ENCODE measurements around the gene KIFC3.
"Not testable (repeated sequence)": the region's sequence is repeated elsewhere in the genome, so short reads cannot be mapped to it uniquely, and the experiment has no call there.

Gene KIFC3

DNA sequence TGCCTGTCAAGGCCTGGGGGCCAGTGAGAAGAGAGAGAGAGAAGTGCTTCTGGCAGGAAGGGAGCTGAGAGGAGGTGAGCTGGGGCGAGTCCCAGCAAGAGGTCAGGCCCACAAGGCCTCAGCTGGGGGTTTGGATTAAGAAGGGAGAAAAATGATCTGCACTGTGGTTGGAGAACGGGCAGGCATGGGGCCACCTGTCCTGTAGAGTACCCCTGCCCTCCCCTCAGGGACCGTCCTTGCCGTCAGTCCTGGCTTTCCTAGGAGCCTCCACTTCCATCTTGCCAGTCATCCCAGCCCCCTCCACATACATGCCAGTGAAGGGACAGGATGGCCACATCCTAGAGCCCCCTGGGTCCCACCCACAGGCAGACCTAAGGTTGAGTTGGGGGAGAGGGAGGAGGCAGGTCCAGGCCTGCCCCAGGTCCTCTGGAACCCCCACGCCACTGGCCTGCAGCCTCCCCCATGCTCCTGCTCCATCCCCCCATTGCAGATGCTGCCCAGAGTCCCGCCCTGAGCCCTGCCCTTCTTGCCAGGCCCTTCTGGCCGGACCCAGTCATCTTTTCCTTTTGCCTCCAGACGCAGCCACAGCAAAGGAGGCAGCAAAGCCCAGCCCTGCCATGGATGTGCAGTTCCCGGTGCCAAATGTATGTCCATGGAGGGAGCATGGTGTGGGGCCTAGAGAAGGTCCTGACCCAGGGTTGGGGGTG is 47.8 kb downstream of the KIFC3 start:
- no peak for DNase-seq (ENCODE audit: low spot score)

DNA sequence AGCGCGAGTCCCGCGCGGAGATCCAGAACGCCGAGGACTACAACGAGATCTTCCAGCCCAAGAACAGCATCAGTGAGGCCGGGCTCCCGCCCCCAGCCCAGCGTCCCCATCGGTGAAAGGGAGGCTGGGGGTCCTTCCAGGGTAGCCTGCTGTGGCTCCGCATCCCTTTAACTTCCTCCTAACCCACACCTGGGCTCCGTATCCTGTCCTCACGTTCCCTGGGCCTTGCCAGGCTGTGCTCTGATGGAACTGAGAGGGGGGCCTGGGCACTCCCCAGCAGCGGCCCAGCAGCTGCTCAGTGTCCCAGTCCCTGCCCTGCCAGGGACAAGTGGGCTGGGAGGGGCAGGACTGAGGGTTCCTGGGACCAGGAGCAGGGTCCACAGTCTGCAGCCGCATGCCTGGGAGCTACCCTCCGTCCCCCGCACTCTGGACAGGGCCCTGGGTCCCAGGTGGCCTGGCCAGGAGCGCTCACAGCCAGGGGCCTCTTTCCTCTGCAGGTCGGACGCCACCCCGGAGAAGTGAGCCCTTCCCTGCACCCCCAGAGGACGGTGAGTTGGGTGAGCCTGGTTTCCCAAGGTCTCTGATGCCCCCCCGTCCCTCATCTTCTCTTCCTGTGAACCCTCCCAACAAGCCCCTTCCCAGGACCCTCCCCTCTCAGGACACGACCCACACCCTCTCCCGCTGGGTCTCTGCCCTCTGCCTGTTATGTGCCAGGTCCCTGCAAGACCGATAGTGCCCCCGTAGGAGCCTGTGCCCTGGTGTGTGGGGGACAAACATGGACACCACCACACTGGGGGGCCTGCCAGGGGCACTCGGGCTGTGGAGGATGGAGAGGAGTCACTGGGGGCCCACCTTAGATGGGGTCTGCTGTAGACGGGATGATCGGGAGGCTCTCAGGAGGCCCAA is 48.6 kb downstream of the KIFC3 start:
- DNase-seq (ENCODE audit: low spot score), result no peak

DNA sequence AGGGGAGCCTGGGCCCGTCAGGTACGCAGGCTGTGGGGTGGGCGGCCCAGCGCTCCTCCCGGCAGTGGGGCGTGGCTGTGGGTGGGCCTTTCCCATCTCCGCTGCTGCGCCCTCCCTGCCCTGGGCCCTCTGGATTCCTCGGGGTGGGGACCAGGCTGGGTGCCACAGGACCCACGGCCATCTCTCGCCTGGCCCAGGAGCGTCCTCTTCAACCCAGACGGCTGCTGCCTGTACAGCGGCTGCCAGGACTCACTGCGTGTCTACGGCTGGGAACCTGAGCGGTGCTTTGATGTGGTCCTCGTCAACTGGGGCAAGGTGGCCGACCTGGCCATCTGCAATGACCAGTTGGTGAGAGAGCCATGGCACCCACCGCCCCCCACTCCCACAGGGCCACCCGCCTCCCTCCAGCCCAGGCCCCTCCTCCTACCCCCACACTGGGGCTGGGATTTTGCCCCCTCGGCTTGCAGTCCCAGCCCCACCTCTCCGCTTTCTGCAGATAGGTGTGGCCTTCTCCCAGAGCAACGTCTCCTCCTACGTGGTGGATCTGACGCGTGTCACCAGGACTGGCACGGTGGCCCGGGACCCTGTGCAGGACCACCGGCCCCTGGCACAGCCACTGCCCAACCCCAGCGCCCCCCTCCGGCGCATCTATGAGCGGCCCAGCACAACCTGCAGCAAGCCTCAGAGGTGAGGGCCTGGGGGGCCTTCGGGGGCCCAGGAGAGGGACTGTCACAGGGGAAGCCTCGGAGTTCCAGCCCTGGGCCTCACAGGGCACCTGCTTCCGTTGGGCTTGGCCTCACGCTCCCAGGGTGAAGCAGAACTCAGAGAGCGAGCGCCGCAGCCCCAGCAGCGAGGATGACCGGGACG is 49.5 kb downstream of the KIFC3 start:
- DNase-seq (ENCODE audit: low spot score), result no peak

DNA sequence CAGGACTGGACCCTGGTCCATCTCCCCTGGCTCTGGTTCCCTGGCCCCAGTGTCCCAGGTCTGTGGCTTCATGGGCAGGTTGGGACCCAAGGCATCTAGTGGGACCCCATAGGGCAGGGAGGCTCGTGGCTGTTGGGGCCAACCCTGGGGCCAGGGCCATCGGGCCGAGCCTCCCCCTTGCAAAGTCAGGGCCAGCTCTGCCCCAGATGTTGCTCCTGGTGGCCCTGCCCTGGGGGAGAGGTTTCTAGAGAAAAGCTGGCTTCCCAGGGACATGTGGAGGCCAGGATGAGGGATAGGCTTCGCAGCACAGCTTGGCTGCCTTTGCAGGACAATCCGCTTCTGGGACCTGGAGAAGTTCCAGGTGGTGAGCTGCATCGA is 50.1 kb downstream of the KIFC3 start:
- no peak for DNase-seq (ENCODE audit: low spot score)

DNA sequence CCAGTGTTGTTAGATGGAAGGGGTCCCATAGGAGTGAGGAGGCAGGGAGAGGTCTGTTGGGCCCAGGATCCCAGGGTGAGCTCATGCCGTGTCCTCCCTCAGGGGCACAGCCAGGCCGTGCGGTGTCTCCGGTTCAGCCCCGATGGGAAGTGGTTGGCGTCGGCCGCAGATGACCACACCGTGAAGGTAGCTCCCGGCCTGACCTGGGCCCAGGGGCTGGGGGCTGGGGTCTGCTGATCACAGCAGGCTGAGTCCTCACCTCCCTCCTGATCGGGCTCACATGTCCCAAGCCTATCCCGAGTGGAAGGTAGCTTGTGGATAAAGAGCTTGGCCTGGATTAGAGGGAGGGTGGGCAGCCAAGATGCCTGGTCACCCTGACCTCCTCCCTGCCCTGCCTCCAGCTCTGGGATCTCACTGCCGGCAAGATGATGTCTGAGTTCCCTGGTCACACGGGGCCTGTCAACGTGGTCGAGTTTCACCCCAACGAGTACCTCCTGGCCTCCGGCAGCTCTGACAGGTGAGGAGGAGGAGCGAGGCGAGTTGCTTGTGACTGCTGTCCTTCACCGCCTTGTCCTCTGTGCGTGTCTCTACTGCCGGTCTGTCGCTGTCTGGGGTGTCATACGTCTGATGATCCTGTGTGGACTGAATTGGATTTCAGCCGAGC is 50.6 kb downstream of the KIFC3 start:
- no peak for DNase-seq (ENCODE audit: low spot score)

DNA sequence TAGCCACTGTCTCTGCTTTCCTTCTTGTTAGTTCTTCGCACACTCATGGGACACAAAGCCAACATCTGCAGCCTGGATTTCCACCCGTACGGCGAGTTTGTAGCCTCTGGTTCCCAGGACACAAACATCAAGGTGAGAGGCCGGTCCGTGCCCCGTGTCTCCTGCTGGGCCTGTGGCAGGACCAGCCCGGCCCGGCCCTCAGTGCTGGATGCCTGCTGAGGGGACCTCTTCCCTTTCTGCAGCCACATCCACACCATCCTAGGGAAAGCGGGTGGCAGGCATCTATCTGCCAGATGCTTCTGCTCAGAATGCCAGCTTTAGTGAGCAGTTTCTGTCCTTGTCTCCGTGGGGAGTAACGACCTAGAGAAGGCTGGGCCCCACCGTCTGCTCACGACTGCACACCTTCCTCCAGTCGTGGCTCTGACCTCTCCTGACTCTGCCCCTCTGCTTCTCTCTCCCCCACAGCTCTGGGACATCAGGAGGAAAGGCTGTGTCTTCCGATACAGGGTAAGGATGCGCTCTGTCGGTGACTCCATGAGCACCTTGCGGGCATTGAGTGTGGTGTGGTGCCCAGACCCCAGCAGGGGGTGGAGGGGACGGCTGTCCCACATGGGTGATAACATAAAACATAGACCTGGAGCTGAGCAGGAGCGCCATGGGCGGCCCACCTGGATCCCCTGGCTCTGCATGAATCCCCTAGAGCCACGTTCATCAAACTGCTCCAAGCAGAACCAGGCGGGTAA is 51.3 kb downstream of the KIFC3 start:
- no peak for DNase-seq (ENCODE audit: low spot score)

DNA sequence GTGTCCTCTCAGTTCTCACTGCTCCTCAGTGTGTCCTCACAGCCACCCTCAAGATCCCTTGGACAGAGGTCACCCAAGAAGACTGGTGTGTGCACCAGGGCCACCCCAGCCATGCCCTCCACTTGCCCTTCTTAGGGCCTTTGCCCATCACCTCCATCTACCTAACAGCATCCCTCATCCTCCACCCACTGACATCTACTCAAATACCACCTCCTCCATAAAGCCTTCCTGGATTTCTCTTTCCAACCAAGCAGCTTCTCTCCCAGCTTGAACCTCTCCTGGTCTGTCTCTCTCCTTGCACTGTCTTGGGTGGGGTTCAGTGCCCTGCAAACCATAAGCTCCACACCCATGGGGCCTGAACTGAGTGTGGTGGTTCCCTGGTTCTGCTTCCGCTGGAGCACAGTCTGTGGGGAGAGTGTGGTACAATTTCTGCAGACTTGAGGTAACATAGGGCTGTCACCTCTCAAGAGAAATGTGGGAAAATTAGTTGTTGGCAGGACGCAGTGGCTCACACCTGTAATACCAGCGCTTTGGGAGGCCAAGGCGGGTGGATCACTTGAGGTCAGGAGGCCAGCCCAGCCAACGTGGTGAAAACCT is 52.3 kb downstream of the KIFC3 start:
- no peak for DNase-seq (ENCODE audit: low spot score)

DNA sequence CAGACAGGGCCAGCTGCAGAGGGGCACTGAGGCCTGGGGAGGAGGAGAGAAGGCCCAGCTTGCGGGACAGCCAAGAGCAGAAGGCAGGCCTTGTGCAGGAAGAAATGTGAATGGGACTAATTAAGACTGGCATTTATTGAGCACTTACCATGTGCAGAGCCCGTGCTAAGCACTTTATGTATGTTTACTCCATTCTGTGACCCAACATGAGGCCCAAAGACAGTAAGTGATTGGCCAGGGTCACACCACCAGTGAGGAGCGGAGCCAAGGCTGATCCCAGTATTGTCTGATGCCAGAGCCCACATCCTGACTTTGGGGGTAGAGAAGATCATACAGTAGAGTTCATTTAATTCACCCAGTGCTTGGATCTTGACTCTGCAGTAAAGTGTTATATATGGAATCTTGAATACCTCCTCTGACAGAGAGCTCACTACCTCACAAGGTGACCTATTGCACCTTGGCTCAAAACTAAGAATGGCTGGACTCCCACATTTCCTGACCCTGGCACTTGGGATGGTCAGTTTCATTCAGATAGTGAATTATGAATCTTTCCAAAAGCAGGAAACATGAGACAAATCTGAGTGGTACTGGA is 53.1 kb downstream of the KIFC3 start:
- DNase-seq (ENCODE audit: low spot score), result peak; percentile 89

DNA sequence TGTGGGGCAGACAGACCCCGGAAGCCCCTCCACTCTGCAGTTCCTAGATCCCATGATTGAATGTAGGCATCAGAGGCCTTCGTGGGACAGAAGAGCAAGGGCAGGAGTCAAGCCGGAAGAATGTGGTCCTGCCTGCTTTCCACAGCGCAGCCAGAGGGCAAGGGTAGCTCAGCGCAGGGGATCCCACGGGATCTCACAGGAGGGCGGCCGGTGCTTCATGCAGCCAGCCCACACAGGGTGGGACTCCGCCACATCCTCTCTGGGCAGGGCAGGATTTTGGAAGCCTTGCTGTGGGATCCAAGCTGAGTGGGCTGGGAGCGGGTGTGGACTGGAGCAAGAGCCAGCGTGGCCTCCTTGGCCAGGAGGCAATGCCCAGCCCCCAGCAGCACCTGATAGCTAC is 53.7 kb downstream of the KIFC3 start:
- no peak for DNase-seq (ENCODE audit: low spot score)

DNA sequence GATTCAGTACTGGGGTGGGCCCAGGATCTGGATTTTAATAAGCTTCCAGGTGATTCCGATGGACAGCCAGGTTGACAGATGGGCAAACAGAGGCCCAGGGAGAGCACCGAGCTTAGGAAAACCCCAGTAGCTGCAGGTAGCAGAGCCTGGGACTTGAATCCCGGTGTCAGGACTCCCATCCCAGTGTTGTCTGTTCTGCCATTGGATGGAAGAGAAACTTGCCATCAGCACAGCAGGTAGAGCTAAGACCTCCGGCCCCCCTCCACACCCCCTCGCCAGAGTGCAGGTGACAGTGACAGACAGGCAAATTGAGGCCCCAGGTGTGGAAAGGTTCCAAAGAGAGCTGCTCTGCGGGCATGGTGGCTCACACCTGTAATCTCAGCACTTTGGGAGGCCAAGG is 54.3 kb downstream of the KIFC3 start:
- DNase-seq (ENCODE audit: low spot score), result no peak

DNA sequence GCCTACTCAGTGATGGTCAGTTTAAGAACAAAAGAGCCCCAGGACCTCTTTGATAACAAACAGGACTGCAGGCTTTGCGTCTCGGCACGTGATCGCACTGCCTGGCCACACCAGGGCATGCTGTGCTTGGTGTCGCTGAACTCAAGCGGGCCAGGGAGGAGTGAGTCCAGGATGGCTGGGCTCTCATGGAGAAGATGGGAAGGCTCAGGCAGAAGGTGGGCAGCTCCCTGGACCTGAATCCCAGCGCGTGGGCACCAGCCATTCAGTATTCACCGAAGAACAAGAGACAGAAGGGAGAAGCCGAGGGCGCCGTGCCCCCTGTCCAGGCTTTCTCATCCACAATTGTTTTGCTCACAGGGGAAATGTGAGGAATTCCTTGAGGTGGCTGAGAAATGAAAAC is 54.8 kb downstream of the KIFC3 start:
- DNase-seq (ENCODE audit: low spot score), result no peak

DNA sequence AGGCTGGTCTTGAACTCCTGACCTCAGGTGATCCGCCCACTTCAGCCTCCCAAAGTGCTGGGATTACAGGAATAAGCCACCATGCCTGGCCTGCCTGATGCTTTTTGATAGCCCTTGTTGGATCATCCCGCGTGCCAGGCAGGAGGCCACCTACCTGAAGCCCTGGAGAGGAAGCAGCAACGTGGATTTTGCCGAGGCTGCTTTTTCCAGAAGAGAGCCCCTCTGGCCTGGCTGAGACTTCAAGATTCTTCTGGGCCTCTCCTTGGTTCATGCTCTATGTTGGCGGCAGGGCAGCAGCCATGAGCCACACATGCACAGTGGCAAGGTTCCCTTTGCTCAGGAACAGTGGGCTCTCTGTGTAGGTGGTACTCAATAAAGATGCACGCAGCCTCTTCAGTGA is 55.2 kb downstream of the KIFC3 start:
- no peak for DNase-seq (ENCODE audit: low spot score)

DNA sequence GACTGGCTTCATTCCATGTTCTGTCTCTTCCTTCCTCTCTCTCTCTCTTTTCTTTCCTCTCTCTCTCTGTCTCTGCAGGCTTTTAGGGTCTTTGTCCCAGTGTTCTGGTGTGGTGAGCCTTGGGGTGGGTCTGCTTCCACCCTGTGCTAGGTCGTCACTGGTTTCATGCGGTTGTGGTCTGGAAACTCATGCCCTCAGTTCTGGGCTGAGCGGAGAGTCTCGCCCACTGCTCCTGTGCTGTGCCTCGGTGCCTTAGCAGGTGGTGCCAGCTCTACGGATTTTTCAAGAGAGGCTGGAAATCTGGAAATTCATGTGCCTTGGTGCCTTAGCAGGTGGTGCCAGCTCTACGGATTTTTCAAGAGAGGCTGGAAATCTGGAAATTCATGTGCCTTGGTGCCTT is 56.0 kb downstream of the KIFC3 start:
- not testable (repeated sequence) for DNase-seq (ENCODE audit: low spot score)

DNA sequence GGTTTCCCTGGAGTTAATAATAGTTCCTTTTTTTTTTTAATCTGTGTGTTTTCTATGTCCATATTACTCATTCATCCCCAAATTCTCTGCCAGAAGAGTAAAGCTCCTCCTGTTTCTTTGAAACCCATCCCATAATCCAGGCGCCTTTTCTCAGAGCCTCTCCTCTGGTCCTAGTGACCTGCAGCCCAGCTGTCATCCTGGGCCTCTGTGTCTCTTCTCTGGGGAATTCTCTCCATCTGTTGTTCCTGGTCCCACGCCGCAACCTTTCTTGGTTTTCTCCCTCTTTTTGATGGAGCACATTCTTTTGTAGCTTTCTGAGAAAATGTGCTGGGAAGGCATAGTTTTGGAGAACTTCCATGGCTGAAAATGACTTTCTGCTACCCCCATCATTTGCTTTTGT is 56.5 kb downstream of the KIFC3 start:
- no peak for DNase-seq (ENCODE audit: low spot score)

DNA sequence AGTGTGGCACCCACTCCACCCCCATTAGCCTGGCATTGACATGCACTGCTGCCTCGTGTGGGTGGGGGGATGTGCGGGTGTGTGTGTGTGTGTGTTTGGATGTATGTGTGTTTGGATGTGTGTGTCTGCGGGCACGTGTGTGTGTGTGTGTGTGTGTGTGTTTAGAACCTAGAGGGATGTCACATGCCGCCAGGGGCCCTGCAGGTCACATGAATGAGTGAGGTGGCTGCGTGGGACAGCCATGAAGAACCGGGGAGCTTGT is 57.7 kb downstream of the KIFC3 start:
- DNase-seq (ENCODE audit: low spot score), result no peak

DNA sequence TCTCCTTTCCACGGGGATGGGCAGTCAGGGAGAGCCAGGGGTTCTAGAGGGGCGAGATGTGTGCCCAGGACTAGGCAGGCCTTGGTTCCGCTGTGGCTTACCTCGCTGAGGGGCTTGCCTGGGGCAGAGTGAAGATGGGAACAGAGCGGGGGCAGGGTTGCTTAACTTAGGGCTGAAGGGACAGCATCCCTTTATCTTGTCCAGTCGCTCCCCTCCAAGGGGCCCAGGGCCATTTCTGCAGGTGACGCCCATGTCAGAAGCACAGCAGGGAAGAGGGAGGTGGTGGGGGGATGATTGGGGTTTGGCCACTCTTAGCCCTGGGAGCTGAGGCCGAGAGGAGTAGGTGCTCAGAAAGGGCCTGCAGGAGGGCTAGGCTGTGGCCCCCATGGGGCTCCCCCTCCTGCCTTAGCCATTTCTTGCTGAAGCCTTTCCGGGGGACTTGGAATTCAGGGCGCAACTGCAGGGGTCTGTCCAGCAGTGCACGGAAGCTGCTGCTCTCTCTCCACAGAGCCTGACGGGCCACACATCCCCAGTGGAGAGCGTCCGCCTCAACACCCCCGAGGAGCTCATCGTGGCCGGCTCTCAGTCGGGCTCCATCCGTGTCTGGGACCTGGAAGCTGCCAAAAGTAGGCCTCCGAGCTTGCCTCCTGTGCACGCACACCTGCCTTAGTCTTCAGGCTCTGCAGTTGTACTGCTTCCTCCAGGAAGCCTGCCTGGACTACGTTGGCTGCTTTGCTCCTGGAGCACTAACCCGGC is 58.2 kb downstream of the KIFC3 start:
- no peak for DNase-seq (ENCODE audit: low spot score)

DNA sequence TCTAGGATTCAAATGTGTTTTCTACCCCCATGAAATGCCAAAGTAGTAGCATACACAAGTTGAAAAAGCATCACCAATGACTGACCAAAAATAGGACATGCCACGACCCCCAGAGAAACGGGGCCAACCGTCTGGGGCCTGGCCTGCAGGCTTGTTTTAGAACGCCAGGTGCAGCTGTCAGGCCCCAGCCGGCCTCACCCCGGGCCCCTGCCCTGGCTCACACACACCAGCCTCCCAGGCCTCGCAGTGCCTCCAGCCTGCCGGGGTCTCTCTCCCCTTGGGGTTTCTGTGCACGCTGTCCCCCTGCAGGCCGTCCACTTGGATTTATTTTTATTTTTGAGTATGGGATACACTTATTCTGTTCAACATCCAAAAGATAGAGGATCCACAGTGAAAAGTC is 58.8 kb downstream of the KIFC3 start:
- DNase-seq (ENCODE audit: low spot score), result no peak

DNA sequence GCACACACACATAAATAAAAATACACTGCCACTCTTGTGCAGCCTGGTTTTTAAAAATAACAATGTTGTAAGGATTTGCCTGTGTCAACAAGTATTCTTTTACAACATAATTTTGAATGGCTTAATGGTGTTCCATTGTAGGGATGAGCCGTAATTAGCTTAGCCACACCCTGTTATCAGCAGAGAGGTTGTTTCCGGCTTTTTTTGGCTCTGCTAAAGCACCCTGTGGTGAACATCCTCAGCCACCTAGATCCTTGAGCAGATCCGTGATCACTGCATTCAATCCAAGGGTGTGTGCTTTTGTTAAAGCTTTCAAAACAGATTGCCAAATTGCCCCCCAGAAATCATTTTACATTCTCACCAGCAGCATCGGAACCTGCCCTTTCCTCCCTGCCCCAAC is 59.7 kb downstream of the KIFC3 start:
- no peak for DNase-seq (ENCODE audit: low spot score)

DNA sequence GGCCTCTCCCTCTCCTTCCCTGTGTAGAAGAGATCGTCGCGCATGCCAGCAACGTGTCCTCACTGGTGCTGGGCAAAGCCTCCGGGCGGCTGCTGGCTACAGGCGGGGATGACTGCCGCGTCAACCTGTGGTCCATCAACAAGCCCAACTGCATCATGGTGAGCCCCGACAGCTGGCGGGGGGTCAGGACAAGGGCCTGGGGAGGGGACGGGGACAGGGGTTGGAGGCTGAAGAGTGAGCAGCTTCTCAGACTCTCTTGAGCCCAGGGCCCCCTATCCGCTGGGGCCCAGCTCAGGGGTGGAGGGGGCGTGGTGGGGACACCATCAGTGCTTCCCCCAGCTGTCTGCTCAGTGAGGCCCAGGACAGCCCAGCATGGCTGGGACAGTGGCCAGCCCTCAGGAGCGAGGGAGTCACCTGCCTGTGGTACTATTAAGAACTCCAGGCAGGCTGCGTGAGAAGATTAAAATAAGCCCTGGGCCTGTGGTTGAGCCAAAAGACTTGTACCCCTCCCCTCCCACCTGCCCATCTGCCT is 60.6 kb downstream of the KIFC3 start:
- DNase-seq (ENCODE audit: low spot score), result no peak
